Measurements from ENCODE around the gene CBL. TPM values are rescaled to one million over a fixed set of nuclear protein-coding genes. Genes with fewer than 3 reads are reported as not detected.

Gene CBL
- total RNA-seq, 2 experiments from 2014 or later: 19.2 to 59.1 TPM

DNA sequence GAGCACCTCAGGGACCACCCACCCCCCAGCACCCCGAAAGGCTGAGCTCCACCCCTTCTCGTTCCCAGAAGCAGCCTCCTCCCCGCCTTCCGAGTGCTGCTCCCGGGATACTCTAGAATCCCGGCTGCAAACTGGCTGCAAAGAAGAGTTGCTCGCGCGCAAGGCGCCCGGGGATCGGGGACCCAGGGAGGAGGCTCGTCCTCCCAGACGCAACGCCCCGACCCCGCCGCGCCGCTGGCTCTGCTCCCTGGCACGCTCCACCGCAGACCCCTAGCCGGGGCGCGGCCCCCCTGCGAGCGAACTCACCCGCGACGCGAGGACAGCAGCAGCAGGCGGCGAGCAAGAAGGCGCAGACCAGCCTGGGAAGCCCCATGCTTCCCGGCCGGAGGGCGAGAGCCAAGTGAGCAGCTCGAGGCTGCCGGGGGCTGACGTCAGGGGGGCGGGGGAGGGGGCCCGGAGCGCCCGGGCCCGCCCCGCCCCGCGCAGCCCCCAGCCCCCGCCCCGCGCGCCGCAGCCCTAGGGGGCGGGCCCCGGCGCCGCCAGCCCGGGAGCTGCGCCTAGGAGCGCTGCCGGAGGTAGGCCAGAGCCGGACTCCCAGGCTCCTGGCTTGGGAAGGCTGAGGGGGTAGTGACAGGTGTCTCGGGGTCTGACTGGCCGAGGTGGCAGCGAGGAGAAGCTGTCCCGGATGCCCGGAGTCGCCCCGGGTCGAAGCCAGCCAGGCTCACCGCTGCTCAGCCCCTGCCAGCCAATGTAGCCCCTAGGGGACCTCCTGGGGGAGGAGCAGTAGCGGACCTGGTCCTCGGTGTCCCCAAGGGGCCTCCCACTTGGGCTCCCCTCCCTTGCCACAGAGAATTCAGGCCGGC, 110.8 kb downstream of the CBL start, which contains the start of gene MCAM:
MCAM (minus strand) TSS at position 402 of the 863 bp plus-strand sequence; CDS start at position 373, 29 bp downstream.
- DNase-seq (ENCODE audit: low spot score): no peak
- no peaks in the 10 kb centered on the region for H3K9me2 ChIP-seq (ENCODE audit: insufficient read depth, low read length)
- H3K79me2 ChIP-seq (ENCODE audit: insufficient read depth, low read depth, low read length): no peaks in the 10 kb centered on the region
- H3K4me3 ChIP-seq (ENCODE audit: low read depth, low read length, poor library complexity, severe bottlenecking): no peak within 1 kb of the TSS
- no peaks in the 10 kb centered on the region for H4K20me1 ChIP-seq (ENCODE audit: insufficient read depth, low read length)
- H3K27ac ChIP-seq (ENCODE audit: low read depth, low read length, poor library complexity, severe bottlenecking): no peak within 1 kb of the TSS
- BruUV-seq (replicated peaks): no TSS peak
- peak within 1 kb of the TSS; percentile 61 for H3K4me2 ChIP-seq (ENCODE audit: low read length)
- no peaks in the 10 kb centered on the region for H3K36me3 ChIP-seq (ENCODE audit: insufficient read depth, low read length)
- ChIA-PET POLR2A (interaction anchor here (0.5 to 1.7 kb wide), 2 partner anchors 16 to 284 kb away, joined by 3 to 4 read pairs; no protein-coding TSS in a partner anchor), CTCF (ENCODE audit: unreplicated experiment) (no interaction called here)
- no peak within 1 kb of the TSS for H2AFZ ChIP-seq (ENCODE audit: low read length)
- TF ChIP-seq, protein P1, sequence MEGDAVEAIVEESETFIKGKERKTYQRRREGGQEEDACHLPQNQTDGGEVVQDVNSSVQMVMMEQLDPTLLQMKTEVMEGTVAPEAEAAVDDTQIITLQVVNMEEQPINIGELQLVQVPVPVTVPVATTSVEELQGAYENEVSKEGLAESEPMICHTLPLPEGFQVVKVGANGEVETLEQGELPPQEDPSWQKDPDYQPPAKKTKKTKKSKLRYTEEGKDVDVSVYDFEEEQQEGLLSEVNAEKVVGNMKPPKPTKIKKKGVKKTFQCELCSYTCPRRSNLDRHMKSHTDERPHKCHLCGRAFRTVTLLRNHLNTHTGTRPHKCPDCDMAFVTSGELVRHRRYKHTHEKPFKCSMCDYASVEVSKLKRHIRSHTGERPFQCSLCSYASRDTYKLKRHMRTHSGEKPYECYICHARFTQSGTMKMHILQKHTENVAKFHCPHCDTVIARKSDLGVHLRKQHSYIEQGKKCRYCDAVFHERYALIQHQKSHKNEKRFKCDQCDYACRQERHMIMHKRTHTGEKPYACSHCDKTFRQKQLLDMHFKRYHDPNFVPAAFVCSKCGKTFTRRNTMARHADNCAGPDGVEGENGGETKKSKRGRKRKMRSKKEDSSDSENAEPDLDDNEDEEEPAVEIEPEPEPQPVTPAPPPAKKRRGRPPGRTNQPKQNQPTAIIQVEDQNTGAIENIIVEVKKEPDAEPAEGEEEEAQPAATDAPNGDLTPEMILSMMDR (conservative IDR thresholded peaks at IDR 0.05; ENCODE audit: low read length): no peak
- no peak for TF ChIP-seq EZH2phosphoT487 (IDR thresholded peaks at IDR 0.05; ENCODE audit: borderline replicate concordance, low read depth, low read length)
- H3K4me1 ChIP-seq (ENCODE audit: insufficient read depth, low read length, poor library complexity, severe bottlenecking): peaks cover 51% of the 10 kb centered on the region
- no peaks in the 10 kb centered on the region for H3K9me3 ChIP-seq (ENCODE audit: low read length)
- intact Hi-C loops (cut with micrococcal nuclease; ENCODE audit: unreplicated experiment): no loop called here

DNA sequence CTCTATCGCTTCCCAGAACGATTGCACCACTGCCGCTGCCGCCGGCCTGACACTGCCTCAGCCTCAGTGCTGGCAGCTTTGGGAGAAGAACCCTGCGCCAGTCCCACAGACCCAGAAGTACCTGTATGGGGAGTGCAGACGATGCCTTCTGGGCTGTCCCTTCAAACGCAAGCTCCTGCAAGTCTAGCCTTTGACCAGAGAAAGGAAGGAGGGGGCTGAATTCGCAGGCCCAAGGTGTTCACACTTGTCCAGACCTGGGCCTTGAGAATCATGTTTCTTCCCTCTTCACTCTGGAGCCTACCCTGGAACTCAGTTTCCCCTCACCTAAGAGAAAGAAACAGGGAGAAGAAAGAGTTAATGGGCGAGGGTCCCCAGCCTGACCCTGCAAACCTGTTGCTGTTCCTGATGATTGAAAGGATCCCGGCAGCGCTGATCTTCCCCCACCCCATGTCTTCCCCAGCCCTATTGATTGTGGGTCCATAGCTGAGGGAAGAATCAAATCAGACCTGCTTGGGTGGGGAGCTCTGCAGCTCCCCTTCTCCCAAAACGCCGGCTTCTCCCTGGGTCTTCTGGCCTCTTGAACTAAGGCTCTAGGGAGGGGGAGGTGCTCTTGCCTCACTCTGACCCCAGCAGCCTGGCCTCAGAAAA, 111.6 kb downstream of the CBL start:
- CTCF ChIA-PET (ENCODE audit: unreplicated experiment): no interaction called here
- Histone ChIP-seq H3K4me3 (ENCODE audit: low read depth, low read length, poor library complexity, severe bottlenecking) (no peak overlapping the region), H3K27ac (ENCODE audit: low read depth, low read length, poor library complexity, severe bottlenecking) (no peak overlapping the region), H3K79me2 (ENCODE audit: insufficient read depth, low read depth, low read length) (no peaks in the 10 kb centered on the region), H4K20me1 (ENCODE audit: insufficient read depth, low read length) (no peaks in the 10 kb centered on the region), H3K4me2 (ENCODE audit: low read length) (no peak overlapping the region), H3K9me2 (ENCODE audit: insufficient read depth, low read length) (no peaks in the 10 kb centered on the region), H3K9me3 (ENCODE audit: low read length) (no peaks in the 10 kb centered on the region), H3K36me3 (ENCODE audit: insufficient read depth, low read length) (no peaks in the 10 kb centered on the region), H3K4me1 (ENCODE audit: insufficient read depth, low read length, poor library complexity, severe bottlenecking) (peaks cover 58% of the 10 kb centered on the region), H2AFZ (ENCODE audit: low read length) (no peak overlapping the region)
- intact Hi-C loops (cut with micrococcal nuclease; ENCODE audit: unreplicated experiment): no loop called here
- POLR2A ChIA-PET: interaction anchor here (0.5 to 1.7 kb wide), 3 partner anchors 16 to 284 kb away, joined by 3 to 4 read pairs (median 3); no protein-coding TSS in a partner anchor
- BruUV-seq (replicated peaks): no TSS peak
- DNase-seq (ENCODE audit: low spot score): no peak
- TF ChIP-seq, protein P1 (conservative IDR thresholded peaks at IDR 0.05; ENCODE audit: low read length): no peak
- no peak for TF ChIP-seq EZH2phosphoT487 (IDR thresholded peaks at IDR 0.05; ENCODE audit: borderline replicate concordance, low read depth, low read length)
